Activated B cell treated with CpG ODN at 0.5 μM for 24 hours (primary cell): ENCODE measurements around the gene LARGE1. TPM values are rescaled to one million over a fixed set of nuclear protein-coding genes. Genes with fewer than 3 reads are reported as not detected.

Source experiments
- ATAC-seq: fragments of 200-7000 bp; cut with Tn5 transposase; one replicate; pipeline ENCODE4 v1.10.0; 2021; ENCODE audit warnings: low read depth, mild to moderate bottlenecking, moderate library complexity
- CTCF ChIA-PET: fragments of 350-600 bp; sonication (Branson Sonifier 250); formaldehyde crosslinking; loops from one replicate; lab custom pipeline; 2021; ENCODE audit warnings: antibody characterized with exemption; lab: Charles Lee
- POLR2A ChIA-PET: fragments of 350-600 bp; sonication (Branson Sonifier 250); formaldehyde crosslinking; loops from one replicate; lab custom pipeline; 2021; ENCODE audit warnings: antibody characterized with exemption; lab: Charles Lee
- DNase-seq: peaks from one replicate; pipeline ENCODE4 v3.0.0; 2022
- H3K27ac Mint-ChIP-seq: one replicate; pipeline ENCODE4 v1.8.0; 2020; ENCODE audit warnings: mixed read lengths
- H3K27me3 Mint-ChIP-seq: one replicate; pipeline ENCODE4 v1.8.0; 2021; ENCODE audit warnings: mixed read lengths
- H3K36me3 Mint-ChIP-seq: one replicate; pipeline ENCODE4 v1.8.0; 2021; ENCODE audit warnings: low read depth, mixed read lengths
- H3K4me1 Mint-ChIP-seq: one replicate; pipeline ENCODE4 v1.8.0; 2021; ENCODE audit warnings: mixed read lengths
- H3K4me3 Mint-ChIP-seq: one replicate; pipeline ENCODE4 v1.8.0; 2020; ENCODE audit warnings: mild to moderate bottlenecking, mixed read lengths
- H3K9me3 Mint-ChIP-seq: one replicate; pipeline ENCODE4 v1.8.0; 2020; ENCODE audit warnings: mixed read lengths
- intact Hi-C: fragments of 100-400 bp; cut with micrococcal nuclease; formaldehyde crosslinking; loops from one replicate; pipeline ENCODE4 v1.15.1; 2024
- total RNA-seq: library from RNA; stranded (reverse); gene quantifications from 2 replicates; pipeline ENCODE4 v1.2.3, GENCODE V29; 2022
- TF ChIP-seq, protein P1 (sequence below): fragments of 200-600 bp; IDR thresholded peaks from one replicate; pipeline ENCODE4 v1.8.0; 2022; ENCODE audit warnings: antibody characterized with exemption, mild to moderate bottlenecking

LARGE1 gene
- total RNA-seq, 1 donor from 2014 or later, result 22.2 TPM

DNA sequence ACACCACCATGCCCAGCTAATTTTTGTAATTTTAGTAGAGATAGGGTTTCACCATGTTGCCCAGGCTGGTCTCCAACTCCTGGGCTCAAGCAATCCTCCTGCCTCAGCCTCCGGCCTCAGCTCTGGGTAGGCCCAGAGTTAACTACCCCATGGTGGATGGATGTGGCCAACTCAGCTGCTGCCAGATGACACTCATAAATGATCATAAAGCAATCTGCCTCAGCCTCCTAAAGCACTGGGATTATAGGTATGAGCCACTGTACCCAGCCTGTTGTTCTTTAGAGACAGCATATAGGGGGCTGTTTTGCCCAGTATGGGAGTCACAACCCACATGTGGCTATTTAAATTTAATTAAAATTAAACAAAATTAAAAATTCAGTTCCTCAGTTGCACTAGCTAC lies 54.3 kb downstream of the LARGE1 start:
- Mint-ChIP-seq H3K36me3 (no peaks in the 10 kb centered on the region), H3K27me3 (no peaks in the 10 kb centered on the region), H3K27ac (no peak overlapping the region), H3K9me3 (no peaks in the 10 kb centered on the region), H3K4me1 (peaks cover 19% of the 10 kb centered on the region), H3K4me3 (no peak overlapping the region)
- intact Hi-C loops, result no loop called here
- CTCF ChIA-PET, result no interaction called here
- TF ChIP-seq, protein P1, sequence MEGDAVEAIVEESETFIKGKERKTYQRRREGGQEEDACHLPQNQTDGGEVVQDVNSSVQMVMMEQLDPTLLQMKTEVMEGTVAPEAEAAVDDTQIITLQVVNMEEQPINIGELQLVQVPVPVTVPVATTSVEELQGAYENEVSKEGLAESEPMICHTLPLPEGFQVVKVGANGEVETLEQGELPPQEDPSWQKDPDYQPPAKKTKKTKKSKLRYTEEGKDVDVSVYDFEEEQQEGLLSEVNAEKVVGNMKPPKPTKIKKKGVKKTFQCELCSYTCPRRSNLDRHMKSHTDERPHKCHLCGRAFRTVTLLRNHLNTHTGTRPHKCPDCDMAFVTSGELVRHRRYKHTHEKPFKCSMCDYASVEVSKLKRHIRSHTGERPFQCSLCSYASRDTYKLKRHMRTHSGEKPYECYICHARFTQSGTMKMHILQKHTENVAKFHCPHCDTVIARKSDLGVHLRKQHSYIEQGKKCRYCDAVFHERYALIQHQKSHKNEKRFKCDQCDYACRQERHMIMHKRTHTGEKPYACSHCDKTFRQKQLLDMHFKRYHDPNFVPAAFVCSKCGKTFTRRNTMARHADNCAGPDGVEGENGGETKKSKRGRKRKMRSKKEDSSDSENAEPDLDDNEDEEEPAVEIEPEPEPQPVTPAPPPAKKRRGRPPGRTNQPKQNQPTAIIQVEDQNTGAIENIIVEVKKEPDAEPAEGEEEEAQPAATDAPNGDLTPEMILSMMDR, result no peak
- DNase-seq (no peak), ATAC-seq (no peak)
- POLR2A ChIA-PET, result no interaction called here

DNA sequence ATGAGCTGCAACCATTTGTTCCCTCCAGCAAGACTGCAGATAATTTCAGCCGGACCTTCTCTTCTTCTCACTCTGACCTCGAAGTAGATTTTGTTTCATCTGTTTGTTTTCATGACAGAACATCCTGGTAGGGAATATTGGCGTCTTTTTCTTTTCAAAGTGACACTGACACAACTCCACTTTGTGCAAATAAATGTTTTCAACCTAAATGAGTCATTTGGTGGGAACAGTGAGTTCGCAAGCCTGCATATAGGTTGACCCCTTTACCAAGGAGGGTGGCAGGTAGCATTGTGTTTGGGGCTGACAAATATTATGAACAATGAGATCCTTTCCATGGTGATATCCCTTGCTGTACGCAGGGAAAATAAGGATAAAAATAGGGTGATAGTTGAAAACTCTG lies 55.0 kb downstream of the LARGE1 start:
- CTCF ChIA-PET, result no interaction called here
- Mint-ChIP-seq H3K4me3 (no peak overlapping the region), H3K36me3 (no peaks in the 10 kb centered on the region)

GRCh38 chr22:33864723-33865130 lies 55.5 kb downstream of the LARGE1 start:
- intact Hi-C loops, result no loop called here
- no peak for ATAC-seq
- Mint-ChIP-seq H3K4me1 (peaks cover 17% of the 10 kb centered on the region), H3K4me3 (no peak overlapping the region), H3K27me3 (no peaks in the 10 kb centered on the region), H3K36me3 (no peaks in the 10 kb centered on the region), H3K27ac (no peak overlapping the region), H3K9me3 (no peaks in the 10 kb centered on the region)
- ChIA-PET CTCF (no interaction called here), POLR2A (no interaction called here)
- TF ChIP-seq, protein P1, result no peak
- no peak for DNase-seq

More for the DNA sequence above, 55.0 kb downstream of the LARGE1 start:
- Mint-ChIP-seq H3K27ac (peak overlapping the region; percentile 20), H3K27me3 (no peaks in the 10 kb centered on the region), H3K9me3 (no peaks in the 10 kb centered on the region), H3K4me1 (peaks cover 19% of the 10 kb centered on the region)
- ATAC-seq (no peak), DNase-seq (no peak)
- intact Hi-C loops, result no loop called here
- POLR2A ChIA-PET, result no interaction called here
- TF ChIP-seq, protein P1, result no peak

- POLR2A ChIA-PET, result no interaction called here
- intact Hi-C loops, result no loop called here
- Mint-ChIP-seq H3K36me3 (no peaks in the 10 kb centered on the region), H3K9me3 (no peaks in the 10 kb centered on the region), H3K4me1 (peaks cover 14% of the 10 kb centered on the region), H3K27me3 (no peaks in the 10 kb centered on the region), H3K4me3 (no peak overlapping the region), H3K27ac (no peak overlapping the region)
- CTCF ChIA-PET, result no interaction called here
- no peak for ATAC-seq
- TF ChIP-seq, protein P1, result no peak
- DNase-seq, result no peak
Observed at GRCh38 chr22:33861216-33861875, 58.9 kb downstream of the LARGE1 start.

DNA sequence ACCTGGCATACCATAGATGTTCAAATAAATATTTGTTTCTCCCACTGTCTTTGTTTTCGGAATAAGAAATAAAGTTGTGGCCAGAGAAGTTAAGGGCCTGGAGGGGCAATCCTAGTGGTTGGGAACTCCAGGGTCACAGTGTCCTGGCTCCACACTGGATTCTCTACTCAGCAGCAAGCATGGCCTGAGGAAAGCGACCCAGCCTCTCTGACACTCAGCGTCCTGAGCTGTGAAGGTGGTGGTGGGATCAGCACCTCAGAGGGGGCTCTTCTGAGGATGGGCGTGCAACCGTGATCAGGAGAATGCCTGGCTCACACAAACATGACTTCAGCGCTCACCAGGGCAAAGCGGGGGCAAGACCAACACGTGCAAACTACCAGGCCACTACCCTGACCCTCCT lies 59.9 kb downstream of the LARGE1 start:
- CTCF ChIA-PET, result no interaction called here
- no peaks in the 10 kb centered on the region for H3K36me3 Mint-ChIP-seq

More for the DNA sequence above, 59.9 kb downstream of the LARGE1 start:
- no peak overlapping the region for H3K4me3 Mint-ChIP-seq
- DNase-seq, result no peak
- intact Hi-C loops, result no loop called here
- POLR2A ChIA-PET, result no interaction called here
- no peaks in the 10 kb centered on the region for H3K9me3 Mint-ChIP-seq
- no peak overlapping the region for H3K27ac Mint-ChIP-seq
- no peaks in the 10 kb centered on the region for H3K27me3 Mint-ChIP-seq
- no peak for ATAC-seq
- TF ChIP-seq, protein P1, result no peak
- peaks cover 13% of the 10 kb centered on the region for H3K4me1 Mint-ChIP-seq
